Heart left ventricle (tissue), 16 donors: ENCODE results near the gene CPXM2. TPM values are rescaled to one million over a fixed set of nuclear protein-coding genes. Genes with fewer than 3 reads are reported as not detected.
A peak's percentile ranks its signal among the peaks of the same experiment; 100 is the strongest.

Source experiments
- ATAC-seq, 4 donors: fragments of 200-7000 bp; cut with Tn5 transposase; one replicate each; pipeline ENCODE4 v1.9.1; 2020 to 2022; ENCODE audit warnings: moderate library complexity in 4 of 4, mild to moderate bottlenecking in 3 of 4, moderate number of reproducible peaks in 1 of 4
- DNase-seq, 5 donors: peaks; one replicate each; pipeline ENCODE4 v3.0.0-alpha.2; 2020
- H3K27ac ChIP-seq, 12 donors: fragments of 200-600 bp; sonication (generic) in 4 of 12; one replicate each; pipeline versions ENCODE4 v1.5.0 to v1.8.0; 2016 to 2022; ENCODE audit warnings: mild to moderate bottlenecking in 2 of 12
- H3K27me3 ChIP-seq, 9 donors: fragments of 200-600 bp; sonication (generic) in 2 of 9; one replicate each; pipeline versions ENCODE4 v1.5.1 to v1.8.0; 2016 to 2022; ENCODE audit warnings: mild to moderate bottlenecking in 3 of 9
- H3K36me3 ChIP-seq, 9 donors: fragments of 200-600 bp; sonication (generic) in 2 of 9; one replicate each; pipeline versions ENCODE4 v1.5.0 to v1.8.0; 2018 to 2022; ENCODE audit warnings: mild to moderate bottlenecking in 2 of 9
- H3K4me1 ChIP-seq, 12 donors: fragments of 200-600 bp; sonication (generic) in 4 of 12; one replicate each; pipeline versions ENCODE4 v1.5.0 to v1.8.0; 2016 to 2022; ENCODE audit warnings: mild to moderate bottlenecking in 3 of 12
- H3K4me3 ChIP-seq, 12 donors: fragments of 200-600 bp; sonication (generic) in 4 of 12; one replicate each; pipeline versions ENCODE4 v1.5.0 to v1.8.0; 2017 to 2022; ENCODE audit warnings: mild to moderate bottlenecking in 9 of 12, moderate library complexity in 4 of 12
- H3K9me3 ChIP-seq, 12 donors: fragments of 200-600 bp; sonication (generic) in 4 of 12; one replicate each; pipeline versions ENCODE4 v1.5.0 to v1.8.0; 2016 to 2022; ENCODE audit warnings: mild to moderate bottlenecking in 1 of 12
- CTCF ChIP-seq, 12 donors: fragments of 200-600 bp; sonication (generic) in 4 of 12; IDR thresholded peaks; one replicate each; pipeline versions ENCODE4 v1.5.0 to v1.8.0; 2018 to 2022; ENCODE audit warnings: antibody characterized with exemption in 12 of 12, mild to moderate bottlenecking in 5 of 12
- POLR2A ChIP-seq, 2 donors: fragments of 450-650 bp; IDR thresholded peaks; one replicate each; pipeline ENCODE4 v1.6.1; 2017; ENCODE audit warnings: antibody characterized with exemption in 2 of 2, mild to moderate bottlenecking in 2 of 2, moderate library complexity in 2 of 2
- WGBS, 4 donors: extraction: QIAGEN DNeasy Blood & Tissue Kit in 2 of 4; methylation state at CpG; one replicate each; pipeline versions ENCODE4 v1.1.5 to v1.1.7; 2013 to 2018; 5-methylcytosine and 5-hydroxymethylcytosine counted together
- intact Hi-C, 10 donors: fragments of 100-400 bp; cut with DNase I; formaldehyde crosslinking; loops; one replicate each; pipeline versions ENCODE4 v1.11.1 to v1.14.2; 2022
- polyA plus RNA-seq, 2 donors: library from polyadenylated mRNA; stranded (reverse); fragments of 200-250 nt; gene quantifications; one replicate each; pipeline ENCODE4 v1.2.3, GENCODE V29; 2013
- total RNA-seq, 9 donors: library from RNA; depleted of rRNA in 2 of 9; stranded (reverse); fragments of >200 nt in 2 of 9; fragmentation: NEBNext Ultra II Directional in 3 of 9; extraction: Animal tissue kit (Norgen Biotek cat#: 25700) in 3 of 9; gene quantifications; one replicate each; pipeline versions ENCODE4 v1.1.0 to v1.2.4, GENCODE V29; 2016 to 2023
- donor health status: ischemic (EF 13 %, LVEDD 7.1; RV severe dilation, severe dysfunction).
- donor health status: healthy with polysubstance abuse.
- donor health status: DM: no; HTN: yes; CAD: no.
- donor health status: DM: no; HTN: no; CAD: no.
- donor health status: ischemic (EF 25% LVEDD 6.9; RV normal size, moderate dysfunction).
- donor health status: ischemic (EF 25% LVEDD 5.7; RV mildly dilated, moderate dysfunction).
- donor health status: healthy.
- donor health status: DM: yes; HTN: yes; CAD: no.
- donor health status: ischemic (EF 35%, LVEDD 5.7; RV mildly dilated, moderate dysfunction).
- donor health status: nonischemic (EF 11% LVEDD 7.7; RV severe dilation, severe dysfunction).
- donor health status: DM: yes; HTN: yes; CAD: no.
- donor health status: PGD.
- donor health status: ischemic (EF 29% LVEDD 5.4; RV normal size, mild dysfunction).
- donor health status: nonischemic (EF 23%, LVEDD 6.1; RV moderate dilation, normal function).

The CPXM2 gene
- total and polyA plus RNA-seq, 11 donors: 1.1 to 23.2 (median 4.2) TPM

- Histone ChIP-seq H3K27me3 (no peaks in the 10 kb centered on the region), H3K27ac (peak overlapping the region in 3 of 12 donors; percentile 52 to 91 (median 66)), H3K9me3 (no peaks in the 10 kb centered on the region), H3K4me3 (no peak overlapping the region), H3K4me1 (peaks cover 0 to 11% (median 0%) of the 10 kb centered on the region in 12 donors), H3K36me3 (no peaks in the 10 kb centered on the region)
- DNase-seq (no peak), ATAC-seq (peak in 1 of 4 donors; percentile 42)
- intact Hi-C loops: no loop called here
- no peak for TF ChIP-seq CTCF (IDR thresholded peaks at IDR 0.05)
- TF ChIP-seq POLR2A (IDR thresholded peaks at IDR 0.05): no peak
- WGBS, 4 donors: 59 to 64% (median 62%) methylated on average over 7 of the region's 7 CpGs
Measured at GRCh38 chr10:123855008-123855684, 36.5 kb downstream of the CPXM2 start.

- peaks cover 0 to 11% (median 0%) of the 10 kb centered on the region in 12 donors for H3K4me1 ChIP-seq
- peak overlapping the region in 1 of 12 donors; percentile 57 for H3K27ac ChIP-seq
- TF ChIP-seq CTCF (IDR thresholded peaks at IDR 0.05) (no peak), POLR2A (IDR thresholded peaks at IDR 0.05) (no peak)
- no peaks in the 10 kb centered on the region for H3K9me3 ChIP-seq
- no peaks in the 10 kb centered on the region for H3K36me3 ChIP-seq
- DNase-seq: no peak
- WGBS, 4 donors: 50 to 66% (median 56%) methylated on average over 7 of the region's 7 CpGs
- no peak for ATAC-seq
- intact Hi-C loops: no loop called here
- no peak overlapping the region for H3K4me3 ChIP-seq
- no peaks in the 10 kb centered on the region for H3K27me3 ChIP-seq
Measured at GRCh38 chr10:123854498-123854897, 37.1 kb downstream of the CPXM2 start.

GRCh38 chr10:123854003-123854402 is 37.6 kb downstream of the CPXM2 start:
- H3K4me3 ChIP-seq: no peak overlapping the region
- H3K36me3 ChIP-seq: no peaks in the 10 kb centered on the region
- ATAC-seq: no peak
- no peaks in the 10 kb centered on the region for H3K27me3 ChIP-seq
- H3K27ac ChIP-seq: peak overlapping the region in 1 of 12 donors; percentile 24
- TF ChIP-seq CTCF (IDR thresholded peaks at IDR 0.05) (no peak), POLR2A (IDR thresholded peaks at IDR 0.05) (no peak)
- intact Hi-C loops: no loop called here
- 37 to 51% (median 39%) methylated on average over 4 of the region's 4 CpGs for WGBS, 4 donors
- DNase-seq: no peak
- no peaks in the 10 kb centered on the region for H3K9me3 ChIP-seq
- H3K4me1 ChIP-seq: peaks cover 0 to 11% (median 0%) of the 10 kb centered on the region in 12 donors

- intact Hi-C loops: no loop called here
- peaks cover 0 to 22% (median 0%) of the 10 kb centered on the region in 12 donors for H3K4me1 ChIP-seq
- 85 to 95% (median 89%) methylated on average over 7 of the region's 7 CpGs for WGBS, 4 donors
Measured at GRCh38 chr10:123852411-123852951, 39.1 kb downstream of the CPXM2 start.

More at GRCh38 chr10:123852411-123852951, 39.1 kb downstream of the CPXM2 start:
- no peaks in the 10 kb centered on the region for H3K27me3 ChIP-seq
- H3K27ac ChIP-seq: no peak overlapping the region
- TF ChIP-seq POLR2A (IDR thresholded peaks at IDR 0.05): no peak
- no peak for TF ChIP-seq CTCF (IDR thresholded peaks at IDR 0.05)
- H3K4me3 ChIP-seq: no peak overlapping the region
- ATAC-seq (no peak), DNase-seq (no peak)
- no peaks in the 10 kb centered on the region for H3K36me3 ChIP-seq
- H3K9me3 ChIP-seq: no peaks in the 10 kb centered on the region
